Measurements from ENCODE around the gene RAE1. TPM values are rescaled to one million over a fixed set of nuclear protein-coding genes. Genes with fewer than 3 reads are reported as not detected.

Gene RAE1
- total RNA-seq, 1 donor from 2014 or later, result 15.3 TPM

GRCh38 chr20:57426831-57427230 is 75.8 kb downstream of the RAE1 start:
- TF ChIP-seq, protein P1, sequence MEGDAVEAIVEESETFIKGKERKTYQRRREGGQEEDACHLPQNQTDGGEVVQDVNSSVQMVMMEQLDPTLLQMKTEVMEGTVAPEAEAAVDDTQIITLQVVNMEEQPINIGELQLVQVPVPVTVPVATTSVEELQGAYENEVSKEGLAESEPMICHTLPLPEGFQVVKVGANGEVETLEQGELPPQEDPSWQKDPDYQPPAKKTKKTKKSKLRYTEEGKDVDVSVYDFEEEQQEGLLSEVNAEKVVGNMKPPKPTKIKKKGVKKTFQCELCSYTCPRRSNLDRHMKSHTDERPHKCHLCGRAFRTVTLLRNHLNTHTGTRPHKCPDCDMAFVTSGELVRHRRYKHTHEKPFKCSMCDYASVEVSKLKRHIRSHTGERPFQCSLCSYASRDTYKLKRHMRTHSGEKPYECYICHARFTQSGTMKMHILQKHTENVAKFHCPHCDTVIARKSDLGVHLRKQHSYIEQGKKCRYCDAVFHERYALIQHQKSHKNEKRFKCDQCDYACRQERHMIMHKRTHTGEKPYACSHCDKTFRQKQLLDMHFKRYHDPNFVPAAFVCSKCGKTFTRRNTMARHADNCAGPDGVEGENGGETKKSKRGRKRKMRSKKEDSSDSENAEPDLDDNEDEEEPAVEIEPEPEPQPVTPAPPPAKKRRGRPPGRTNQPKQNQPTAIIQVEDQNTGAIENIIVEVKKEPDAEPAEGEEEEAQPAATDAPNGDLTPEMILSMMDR (IDR thresholded peaks at IDR 0.05; ENCODE audit: borderline replicate concordance), result no peak
- H3K27ac ChIP-seq (replicated peaks), result no peak overlapping the region
- H3K27me3 ChIP-seq (ENCODE audit: low read depth), result no peaks in the 10 kb centered on the region
- peaks cover 11% of the 10 kb centered on the region for H3K4me1 ChIP-seq
- H3K4me3 ChIP-seq, result no peak overlapping the region
- intact Hi-C loops (cut with micrococcal nuclease), result no loop called here
- DNase-seq, result no peak
- H3K9me3 ChIP-seq (replicated peaks), result no peaks in the 10 kb centered on the region
- H3K36me3 ChIP-seq, result no peaks in the 10 kb centered on the region

- DNase-seq, result no peak
- Histone ChIP-seq H3K4me1 (peaks cover 24% of the 10 kb centered on the region), H3K27ac (replicated peaks) (no peak overlapping the region)
These were observed 77.5 kb downstream of the RAE1 start for GRCh38 chr20:57428324-57429158.

More at GRCh38 chr20:57428324-57429158, 77.5 kb downstream of the RAE1 start:
- intact Hi-C loops (cut with micrococcal nuclease), result no loop called here
- TF ChIP-seq, protein P1 (IDR thresholded peaks at IDR 0.05; ENCODE audit: borderline replicate concordance), result no peak
- H3K27me3 ChIP-seq (ENCODE audit: low read depth), result no peaks in the 10 kb centered on the region
- H3K9me3 ChIP-seq (replicated peaks), result no peaks in the 10 kb centered on the region
- H3K36me3 ChIP-seq, result no peaks in the 10 kb centered on the region
- H3K4me3 ChIP-seq, result no peak overlapping the region

Small RNA genes within 50 kb of the gene (microRNA-seq; reads per million reads assigned to microRNA genes)
- gene MIR4325, result not detected

Other genes starting within 250 kb of the RAE1 start
- 19.9 TPM for gene BMP7, start 84.6 kb upstream of the RAE1 start, total RNA-seq
- gene SPO11, start 21.5 kb upstream of the RAE1 start, total RNA-seq, result not detected
- gene RBM38, start 40.1 kb downstream of the RAE1 start, total RNA-seq, result 75.5 TPM
- gene CTCFL, start 173.9 kb downstream of the RAE1 start, total RNA-seq, result not detected
- 0.25 TPM for gene PCK1, start 209.9 kb downstream of the RAE1 start, total RNA-seq

Measured in left ventricle myocardium inferior (tissue), 1 donor.